22Rv1 (cell line): ENCODE results near the gene ADAMTS10.

Source experiments
- CTCF ChIP-seq: fragments of 450-650 bp; IDR thresholded peaks from 2 replicates; pipeline ENCODE4 v1.5.1; 2017; ENCODE audit warnings: mild to moderate bottlenecking
- ZFX ChIP-seq: fragments of 450-650 bp; IDR thresholded peaks from 2 replicates; pipeline ENCODE4 v1.6.1; 2017; ENCODE audit warnings: antibody characterized with exemption, borderline replicate concordance

- TF ChIP-seq CTCF (no peak), ZFX (no peak)
Measured at GRCh38 chr19:8612807-8613171, 2.3 kb upstream of the ADAMTS10 start.
